Inferior parietal cortex (tissue), 1 donor: ENCODE data around the gene KLK7.
A peak's percentile ranks its signal among the peaks of the same experiment; 100 is the strongest.

Experiments
- DNase-seq: peaks from one replicate; pipeline ENCODE4 v3.0.0-alpha.2; 2016; ENCODE audit errors: extremely low spot score

Gene KLK7

DNA sequence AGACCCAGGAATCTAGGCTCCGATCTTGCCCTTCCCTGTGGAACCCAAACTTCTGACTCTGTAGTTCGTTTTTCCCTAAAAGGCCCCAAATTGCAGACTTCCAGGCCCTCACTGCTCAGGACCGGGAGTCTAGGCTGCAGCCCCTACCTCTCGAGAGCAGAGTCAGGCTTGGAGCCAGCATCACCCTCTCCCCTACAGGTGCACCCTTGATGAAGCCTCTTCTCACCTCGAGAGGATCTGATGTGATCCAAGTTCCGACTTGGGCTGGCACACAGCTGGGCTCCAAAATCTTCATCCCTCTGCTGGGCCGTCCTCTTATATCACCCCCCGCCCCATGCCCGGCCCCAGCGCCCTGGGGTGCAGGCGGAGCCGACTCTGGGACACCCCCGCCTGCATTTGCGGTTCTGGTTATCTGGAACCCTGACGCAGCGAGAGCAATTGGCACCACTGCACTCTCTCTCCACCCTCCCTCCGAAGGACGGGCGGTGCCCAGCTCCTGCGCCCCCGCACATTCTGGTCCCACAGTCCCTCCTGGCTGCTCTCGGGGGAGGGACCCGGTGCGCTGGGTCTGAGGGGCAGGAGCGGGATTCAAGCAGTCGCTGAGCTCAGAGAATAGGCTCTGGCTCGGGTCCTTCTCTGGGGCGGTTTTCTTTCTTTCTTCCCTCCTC, at the start of gene KLK7:
KLK7 (minus strand) TSS at position 293 of the 668 bp plus-strand sequence. CDS start 1,518 bp downstream, outside the sequence.
- no peak for DNase-seq

DNA sequence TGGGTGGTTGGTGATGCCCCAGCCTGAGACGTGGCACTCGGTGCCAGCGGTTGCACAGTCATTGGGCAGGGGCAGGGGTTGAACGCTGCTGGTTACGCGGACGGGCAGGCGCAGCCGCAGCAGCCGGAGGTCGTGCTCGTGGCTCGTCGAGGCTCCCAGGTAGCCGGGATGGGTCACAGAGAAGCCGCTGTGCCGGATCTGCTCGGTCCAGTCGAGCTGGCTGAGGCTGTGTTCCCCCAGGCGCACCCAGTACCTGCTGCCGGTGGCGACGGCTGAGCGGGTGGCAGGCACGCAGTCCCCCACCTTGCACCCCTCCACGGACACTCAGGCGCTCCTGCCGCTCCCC, 48.1 kb upstream of the KLK7 start:
- no peak for DNase-seq

DNA sequence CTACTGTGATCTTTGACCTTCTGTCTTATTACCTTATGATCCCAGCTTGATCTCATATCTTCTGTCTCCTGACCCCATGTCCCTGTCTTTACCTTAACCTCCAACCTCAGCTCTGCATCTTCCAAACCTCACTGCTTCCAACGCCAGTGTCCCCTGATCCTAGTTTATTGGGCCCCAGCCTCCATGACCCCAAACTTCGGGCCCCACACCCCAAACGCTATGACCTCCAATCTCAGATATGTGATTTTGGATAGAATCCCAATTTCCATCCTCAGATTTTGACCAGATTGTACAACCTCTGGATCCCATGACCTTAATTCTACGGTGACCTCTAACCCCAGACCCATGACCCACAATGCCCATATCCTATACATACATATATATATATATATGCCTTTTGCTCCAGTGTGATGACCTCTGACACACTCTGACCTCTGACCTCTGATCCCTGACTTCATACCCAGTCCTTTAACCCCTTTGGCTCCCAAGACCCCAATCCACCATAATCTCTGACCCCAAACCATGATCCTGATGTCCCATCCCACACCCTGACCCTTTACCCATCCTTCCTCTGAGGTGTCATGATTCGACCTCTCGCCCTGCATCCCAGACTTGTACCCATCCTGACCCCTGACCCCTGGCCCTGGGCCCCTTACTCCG, 47.6 kb upstream of the KLK7 start:
- no peak for DNase-seq

DNA sequence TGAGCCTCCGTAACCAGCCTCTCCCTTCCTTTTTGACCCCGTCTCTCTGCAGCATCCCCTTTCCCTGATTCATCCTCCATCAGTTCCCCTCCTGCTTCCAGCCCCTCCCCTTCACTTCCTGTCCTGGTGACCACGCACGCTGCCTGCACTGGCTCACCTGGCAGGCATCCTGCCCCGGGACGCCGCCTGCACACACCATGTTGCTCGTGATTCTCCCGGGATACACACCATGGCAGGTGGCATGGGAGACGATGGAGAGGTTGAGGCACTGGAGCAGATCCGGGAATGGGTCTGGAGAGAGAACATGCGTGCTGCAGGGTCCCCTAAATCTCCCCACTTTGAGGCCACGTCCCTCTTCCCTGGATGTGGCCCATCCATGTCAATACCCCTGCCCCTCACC, 46.9 kb upstream of the KLK7 start:
- DNase-seq = no peak

DNA sequence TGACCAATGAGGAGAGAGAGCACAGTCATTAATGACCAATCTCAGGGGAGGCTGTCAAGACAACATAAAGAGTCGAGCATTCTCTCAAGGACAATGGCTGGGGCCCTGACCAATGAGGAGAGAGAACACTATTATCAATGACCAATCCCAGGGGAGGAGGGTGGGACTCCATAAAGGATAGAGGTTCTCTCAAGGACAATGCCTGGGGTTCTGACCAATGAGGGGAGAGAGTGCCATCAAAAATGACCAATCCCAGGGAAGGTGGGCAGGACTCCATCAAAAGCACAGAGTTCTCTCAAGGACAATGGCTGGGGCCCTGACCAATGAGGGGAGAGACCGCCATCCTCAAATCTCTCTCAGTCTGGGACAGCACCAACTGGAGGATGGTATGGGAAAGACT, 46.0 kb upstream of the KLK7 start:
- DNase-seq = no peak

DNA sequence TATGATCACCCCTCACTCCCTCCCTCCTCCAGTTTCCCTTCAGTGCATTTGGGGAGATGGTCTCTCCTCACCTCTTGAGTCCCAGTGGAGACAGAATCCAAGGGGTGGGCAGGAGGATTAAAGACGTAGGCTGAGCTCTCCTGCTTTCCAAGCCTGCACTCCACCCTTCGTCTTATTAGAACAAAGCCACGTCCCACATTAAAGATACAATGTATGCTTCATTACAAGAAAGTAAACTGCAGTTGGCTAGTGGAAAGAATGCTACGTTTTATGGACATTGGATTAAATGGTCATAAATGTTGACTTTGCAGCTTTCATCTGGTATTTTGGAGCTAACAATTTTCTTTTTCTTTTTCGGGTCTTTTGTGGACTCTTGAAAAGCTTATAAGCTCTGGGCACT, 44.2 kb upstream of the KLK7 start:
- DNase-seq = no peak

DNA sequence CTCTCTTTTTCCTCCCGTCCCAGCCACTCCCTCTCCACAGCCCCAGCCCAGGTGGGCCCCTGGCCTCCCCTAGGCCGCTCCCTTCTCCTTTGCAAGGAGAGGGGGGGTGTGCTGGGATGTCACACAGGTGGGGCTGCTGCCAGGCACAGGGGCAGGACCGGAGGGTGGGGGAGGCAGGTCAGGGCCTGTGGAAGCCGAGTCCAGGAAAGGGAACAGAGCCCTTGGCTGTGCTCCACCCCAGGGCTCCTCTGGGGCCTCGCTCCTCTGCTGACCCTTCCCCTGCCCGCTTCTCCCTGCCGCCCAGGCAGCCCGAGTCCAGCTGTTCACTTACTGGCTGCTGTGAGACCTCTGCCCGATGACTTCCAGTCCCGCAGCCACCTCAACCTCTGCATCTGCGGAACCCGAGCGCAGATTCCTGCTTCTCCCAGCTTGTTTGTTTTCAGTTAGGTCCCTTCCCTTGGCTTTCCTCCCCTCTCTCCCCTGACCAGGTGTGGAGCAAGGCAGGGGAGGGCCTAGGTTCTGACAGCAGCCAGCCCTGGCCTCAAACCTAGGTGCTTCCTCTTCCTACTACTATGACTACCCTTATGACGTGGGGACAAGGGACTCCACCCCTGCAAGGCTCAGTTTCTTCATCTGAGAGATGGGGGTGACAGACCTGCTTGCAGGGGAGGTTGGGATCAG, 43.5 kb upstream of the KLK7 start:
- DNase-seq = no peak

DNA sequence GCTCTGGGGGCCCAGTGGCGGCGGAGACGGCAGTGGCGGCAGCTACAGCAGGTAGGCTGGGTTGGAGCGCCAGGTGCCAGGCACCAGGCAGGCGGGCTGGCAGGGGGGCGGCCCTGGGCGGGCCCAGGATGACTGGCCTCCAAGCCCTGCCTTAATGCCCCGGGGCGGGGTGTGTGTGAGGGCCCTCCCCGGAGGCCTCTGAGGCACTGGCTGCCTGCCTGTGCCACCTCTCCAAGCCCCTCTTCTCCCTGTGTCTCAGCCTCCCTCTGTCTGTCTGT, 42.8 kb upstream of the KLK7 start, which contains the start of gene KLK11:
KLK11 (minus strand) TSS at position 63 of the 278 bp plus-strand sequence. CDS start 985 bp downstream, outside the sequence.
- DNase-seq = no peak

DNA sequence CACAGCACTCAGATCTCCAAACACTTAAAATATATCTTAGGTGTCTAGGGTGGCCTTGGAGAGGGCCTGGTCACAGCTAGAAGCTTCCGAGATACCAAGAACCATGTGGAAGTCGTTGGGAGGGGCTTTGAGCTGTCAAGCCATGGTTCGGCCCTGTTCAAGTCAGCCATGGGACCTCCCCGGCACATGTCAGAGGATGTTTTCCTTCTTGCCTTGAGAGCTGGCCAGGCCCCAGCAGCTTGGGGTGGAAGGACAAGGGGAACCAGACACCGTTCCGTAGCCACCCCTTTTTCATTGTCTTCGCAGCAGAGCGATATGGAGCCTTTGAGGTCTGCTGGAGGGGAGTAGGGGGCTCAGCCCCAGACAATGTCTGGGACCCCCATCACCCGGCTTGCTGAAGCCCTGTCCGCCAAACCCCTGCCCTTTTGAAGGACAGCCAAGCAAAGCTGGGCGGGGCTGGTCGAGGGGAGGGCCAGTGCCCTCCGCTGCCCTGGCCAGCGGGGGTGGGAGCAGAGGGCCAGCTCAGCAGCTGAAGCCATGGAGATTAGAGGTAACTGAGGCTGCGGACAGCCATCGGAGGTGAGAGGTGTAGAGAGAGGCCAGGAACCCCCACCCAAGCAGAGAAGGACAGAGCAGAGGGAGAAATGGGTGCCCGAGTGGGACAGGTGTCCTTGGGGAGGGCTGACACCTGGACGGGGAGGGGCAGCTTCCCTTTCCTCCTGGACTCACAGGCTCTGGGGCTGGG, 42.3 kb upstream of the KLK7 start:
- DNase-seq = no peak

DNA sequence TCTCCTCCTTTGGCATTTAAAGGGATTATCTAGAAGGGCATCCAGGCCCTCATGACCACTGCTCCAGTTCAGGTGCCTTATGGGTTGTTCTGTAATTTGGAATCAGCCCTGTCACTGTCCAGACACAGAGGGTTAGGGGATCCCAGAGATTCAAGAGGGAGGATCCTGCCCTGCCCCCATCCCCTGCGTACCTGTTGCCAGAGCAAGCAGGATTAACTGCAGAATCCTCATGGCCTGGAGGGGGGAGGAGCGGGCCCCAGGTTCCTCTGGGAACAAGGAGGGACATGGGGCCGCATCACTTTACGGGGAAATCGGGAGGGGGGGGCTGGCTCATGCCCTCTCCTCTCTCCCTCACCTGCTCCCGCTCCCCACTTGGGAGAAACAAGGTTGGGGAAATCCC, 41.7 kb upstream of the KLK7 start:
- DNase-seq = no peak

DNA sequence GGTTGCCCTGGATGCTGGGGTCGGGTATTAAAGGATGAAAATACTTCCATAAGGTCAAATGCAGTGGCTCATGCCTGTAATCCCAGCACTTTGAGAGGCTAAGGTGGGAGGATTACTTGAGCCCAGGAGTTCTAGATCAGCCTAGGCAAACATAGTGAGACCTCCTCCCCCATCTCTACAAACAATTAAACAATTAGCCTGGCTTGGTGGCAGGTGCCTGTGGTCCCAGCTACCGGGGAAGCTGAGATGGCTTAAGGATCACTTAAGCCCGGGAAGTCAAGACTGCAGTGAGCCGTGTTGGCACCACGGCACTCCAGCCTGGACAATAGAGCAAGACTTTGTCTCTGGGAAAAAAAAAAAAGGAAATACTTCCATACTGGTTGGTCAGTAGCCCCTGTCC, 41.2 kb upstream of the KLK7 start:
- DNase-seq = no peak

DNA sequence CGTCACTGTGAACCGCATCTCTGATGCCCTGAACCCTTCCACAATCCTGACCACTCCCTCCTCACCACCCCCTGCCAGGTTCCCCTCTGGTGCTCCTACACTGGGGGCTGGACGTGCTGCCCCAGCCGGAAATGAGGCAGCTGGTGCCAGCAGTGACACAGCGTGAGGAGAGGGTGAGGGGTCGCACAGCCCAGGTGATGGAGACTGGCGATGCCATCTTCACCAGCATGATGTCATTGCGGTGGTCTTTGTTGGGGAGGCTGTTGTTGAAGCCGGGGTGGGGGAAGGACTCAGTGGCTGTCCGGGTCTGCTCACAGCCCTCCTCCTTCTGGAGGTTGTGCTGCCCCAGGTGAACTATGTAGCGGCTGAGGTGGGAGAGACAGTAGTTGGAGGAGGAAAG, 40.2 kb upstream of the KLK7 start:
- no peak for DNase-seq

DNA sequence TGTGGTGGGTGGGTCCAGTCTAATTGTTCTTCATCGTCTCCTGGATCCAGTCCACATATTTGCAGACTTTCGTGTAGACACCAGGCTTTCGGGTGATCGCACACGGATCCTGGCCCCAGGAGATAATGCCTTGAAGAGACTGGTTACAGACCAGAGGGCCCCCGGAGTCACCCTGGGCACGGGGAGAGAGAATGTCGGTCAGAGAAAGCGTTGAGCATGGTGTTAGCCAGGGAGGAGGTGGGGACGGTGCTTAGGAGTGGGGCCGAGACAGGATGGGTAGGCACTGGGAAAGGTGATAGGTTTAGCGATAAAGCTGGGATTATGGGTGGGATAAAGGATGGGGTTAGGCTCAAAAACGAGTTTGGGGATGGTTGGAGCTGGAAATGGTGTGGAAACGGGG, 38.8 kb upstream of the KLK7 start:
- no peak for DNase-seq

DNA sequence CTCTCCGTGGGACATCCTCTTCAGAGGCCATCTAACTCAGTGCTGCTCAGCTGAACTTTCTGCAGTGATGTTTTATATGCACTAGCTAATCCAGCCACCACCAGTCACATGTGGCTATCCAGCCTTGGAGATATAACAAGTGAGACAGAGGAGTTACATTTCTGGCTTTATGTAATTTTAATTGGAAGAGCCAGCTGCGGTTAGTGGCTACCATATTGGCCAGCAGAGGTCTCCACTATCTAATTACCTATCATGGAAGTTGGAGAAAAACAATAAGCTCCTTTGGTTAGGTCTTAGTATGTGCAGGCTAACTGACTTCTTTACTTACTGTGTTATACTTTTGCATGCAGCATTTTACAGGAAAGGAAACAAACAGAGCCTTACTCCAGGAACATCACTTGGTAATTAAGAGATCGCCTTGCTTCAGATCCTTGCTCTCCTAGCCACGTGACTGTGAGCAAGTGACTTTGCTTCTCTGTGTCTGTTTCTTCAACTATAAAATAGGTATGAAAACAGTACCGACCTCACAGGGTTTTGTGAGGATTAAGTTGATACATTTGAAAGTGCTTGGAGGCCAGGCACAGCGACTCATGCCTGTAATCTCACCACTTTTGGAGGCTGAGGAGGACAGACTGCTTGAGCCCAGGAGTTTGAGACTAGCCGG, 37.4 kb upstream of the KLK7 start:
- peak; percentile 64 for DNase-seq

DNA sequence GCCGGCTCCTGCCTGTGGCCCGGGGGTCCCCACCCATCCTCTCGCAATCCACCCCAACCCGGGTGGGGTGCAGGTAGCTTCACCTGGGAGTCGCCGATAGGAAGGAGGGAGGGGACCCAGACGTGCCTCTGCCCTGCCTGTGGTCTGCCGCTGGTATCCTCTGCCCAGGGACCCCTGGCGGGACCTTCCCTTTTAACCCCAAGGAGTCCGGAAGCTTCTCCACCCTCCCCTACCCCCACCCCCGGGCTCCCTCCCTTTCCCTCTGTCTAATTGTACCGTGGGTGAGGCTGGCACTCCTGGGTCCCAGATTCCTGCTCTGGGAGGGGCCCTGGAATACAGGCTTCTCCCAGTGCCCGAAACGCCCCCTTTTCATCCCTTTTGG, 35.8 kb upstream of the KLK7 start, which contains the start of gene KLK10:
KLK10 (minus strand) TSS at position 166 of the 382 bp plus-strand sequence. CDS start 579 bp downstream, outside the sequence.
- DNase-seq = no peak

DNA sequence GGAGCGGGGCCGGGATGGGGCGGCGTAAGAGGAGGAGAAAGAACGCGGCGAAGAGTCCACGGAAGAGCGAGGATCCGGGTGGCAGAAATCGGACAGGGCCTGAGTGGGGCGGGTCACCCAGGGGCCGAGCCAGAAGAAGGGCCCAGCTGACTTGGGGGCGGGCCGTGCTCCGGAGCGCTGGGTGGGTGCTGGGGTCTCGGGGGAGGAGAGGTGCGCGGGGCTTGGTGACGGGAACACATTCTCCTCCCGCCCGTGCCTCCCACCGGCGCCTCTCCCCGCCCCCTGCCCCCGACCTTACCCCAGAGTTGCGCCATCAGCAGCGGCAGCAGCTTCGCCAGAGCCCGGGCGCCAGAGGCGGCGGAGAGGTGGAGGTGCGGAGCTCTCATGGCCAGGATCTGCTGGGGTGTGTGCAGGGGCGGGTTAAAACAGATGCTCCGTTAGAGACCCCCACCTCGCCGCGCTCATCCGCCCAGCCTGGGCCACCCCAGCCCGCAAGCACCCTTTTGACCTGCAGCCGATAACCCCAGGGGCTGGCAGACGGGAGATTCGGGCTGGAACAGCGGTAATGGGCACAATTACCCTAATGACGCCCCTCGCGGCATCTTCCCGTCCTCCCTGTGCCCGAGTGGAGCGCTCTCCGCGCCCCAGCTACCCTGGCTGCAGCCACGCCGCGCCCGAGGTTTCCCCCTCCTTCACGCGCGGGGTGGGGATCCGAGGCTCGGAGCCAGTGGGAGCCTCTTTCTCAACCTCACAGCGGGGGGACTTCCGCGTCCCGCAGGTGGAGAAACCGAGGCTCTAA, 35.2 kb upstream of the KLK7 start:
- DNase-seq = no peak

DNA sequence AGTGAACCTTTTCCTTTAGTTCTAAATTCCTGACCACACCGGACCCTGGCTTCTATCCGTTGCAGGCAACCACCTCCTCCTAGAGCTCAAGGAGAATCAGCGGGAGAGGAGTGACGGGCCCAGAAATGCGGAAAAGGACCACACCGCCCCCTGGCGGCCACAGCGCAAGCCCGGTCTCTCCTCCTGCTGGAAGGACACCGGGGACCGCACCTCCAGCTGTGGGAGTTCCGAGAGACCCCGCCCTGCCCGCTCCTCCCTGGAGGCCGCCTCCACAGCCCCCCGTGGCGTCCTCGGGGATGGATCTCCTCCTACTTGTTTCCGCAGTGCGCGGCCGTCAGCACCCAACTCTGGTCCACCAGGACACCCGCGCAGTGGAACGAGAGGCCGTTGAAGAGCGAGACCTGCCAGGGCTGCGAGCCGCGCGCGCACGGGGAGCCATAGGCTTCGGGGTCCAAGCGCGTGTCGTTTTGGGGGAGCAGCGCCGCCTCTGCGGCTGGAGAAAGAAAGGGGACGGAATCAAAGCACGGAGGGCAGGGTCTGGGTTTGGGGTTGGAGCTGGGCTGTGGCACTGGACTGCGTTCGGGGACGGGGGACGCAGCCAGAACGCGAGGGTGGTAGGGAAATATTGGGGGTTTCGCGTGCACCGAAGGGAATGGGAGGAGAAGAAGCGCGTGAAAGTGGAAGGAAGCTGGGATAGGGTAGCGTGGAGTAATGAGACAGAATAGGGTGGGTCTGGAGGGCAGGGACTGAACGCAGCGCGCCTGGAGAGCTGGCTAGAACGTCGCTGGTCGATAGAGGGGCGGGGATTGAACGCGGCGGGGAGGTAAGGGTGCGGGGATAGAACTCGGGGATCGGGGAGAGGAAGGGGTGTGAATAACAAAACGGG, 33.3 kb upstream of the KLK7 start:
- peak; percentile 65 for DNase-seq

DNA sequence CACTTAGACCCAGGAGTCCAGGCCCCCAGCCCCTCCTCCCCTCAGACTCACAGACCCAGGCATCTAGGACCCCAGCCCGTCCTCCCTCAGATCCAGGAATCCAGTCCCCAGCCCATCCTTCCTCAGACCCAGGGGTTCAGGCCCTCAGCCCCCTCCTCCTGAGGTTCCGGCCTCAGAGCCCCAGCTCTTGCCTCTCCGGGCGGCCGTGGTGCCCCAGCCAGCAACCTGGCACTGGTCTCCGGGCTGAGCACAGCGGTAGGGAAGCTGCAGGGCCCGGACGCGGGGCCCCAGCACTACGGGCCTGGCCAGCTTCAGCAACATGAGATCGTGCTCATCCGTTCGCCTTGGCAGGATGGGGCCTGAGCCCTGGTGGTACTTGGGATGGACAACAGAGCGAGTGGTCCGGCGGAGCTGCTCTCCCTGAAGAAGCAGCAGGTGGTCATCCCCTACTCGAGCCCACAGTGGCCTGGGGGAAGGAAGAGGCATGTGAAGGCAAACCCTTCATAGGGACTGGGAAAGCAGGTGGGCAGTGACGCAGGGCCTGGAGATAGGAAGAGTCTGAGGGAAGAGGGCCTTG, 32.1 kb upstream of the KLK7 start:
- no peak for DNase-seq

DNA sequence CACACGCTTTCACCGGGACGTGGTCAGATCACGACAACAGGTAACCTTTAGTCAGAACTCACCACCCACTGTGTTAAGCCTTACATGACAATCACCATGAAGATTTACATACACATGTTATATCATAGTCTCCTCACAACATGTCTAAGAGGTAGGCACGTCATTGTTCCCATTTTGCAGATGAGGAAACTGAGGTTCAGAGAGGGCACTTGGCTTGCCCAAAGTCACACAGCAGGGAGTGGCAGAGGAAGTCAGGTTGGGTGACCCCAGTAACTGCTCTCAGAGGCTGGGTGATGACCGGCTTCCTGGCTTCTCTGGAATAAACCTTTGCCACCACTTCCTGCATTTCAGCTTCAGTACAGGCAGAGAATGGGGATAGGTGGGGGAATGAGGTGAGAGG, 30.5 kb upstream of the KLK7 start:
- DNase-seq = no peak

DNA sequence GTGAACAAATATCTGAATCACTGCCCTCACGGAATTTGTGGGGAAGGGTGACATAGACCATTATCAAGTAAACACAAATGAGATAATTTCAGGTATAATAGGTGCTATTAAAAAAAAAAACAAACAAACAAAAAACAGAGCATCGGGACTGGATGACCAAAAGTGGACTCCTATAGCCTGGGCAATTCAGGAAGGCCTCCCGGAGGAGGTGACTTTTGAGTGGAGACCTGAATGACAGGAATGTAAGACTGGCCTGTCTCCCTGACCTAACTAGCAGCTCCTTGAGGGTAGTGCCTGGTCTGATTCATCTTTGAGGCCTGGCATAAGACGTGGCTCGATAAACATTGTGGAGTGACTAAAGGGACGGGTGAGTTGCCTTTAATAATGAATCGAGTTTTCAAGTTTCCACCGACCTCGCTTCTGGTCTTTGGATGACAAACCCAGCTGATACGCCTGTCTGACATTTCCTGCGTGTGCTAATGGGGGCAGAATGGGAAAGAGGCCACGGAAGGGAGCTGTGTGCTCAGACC, 29.0 kb upstream of the KLK7 start:
- DNase-seq = no peak
